B cell (primary cell): ENCODE results near the gene METTL26. TPM values are rescaled to one million over a fixed set of nuclear protein-coding genes. Genes with fewer than 3 reads are reported as not detected.

Source experiments
- ATAC-seq: fragments of 200-7000 bp; cut with Tn5 transposase; one replicate; pipeline ENCODE4 v1.10.0; 2021; ENCODE audit warnings: low read depth, mild to moderate bottlenecking, moderate number of reproducible peaks, moderate library complexity
- CTCF ChIA-PET: fragments of 350-600 bp; sonication (Branson Sonifier 250); formaldehyde crosslinking; loops from one replicate; lab custom pipeline; 2021; ENCODE audit warnings: antibody characterized with exemption, inconsistent platforms; lab: Charles Lee
- POLR2A ChIA-PET: fragments of 350-600 bp; sonication (Branson Sonifier 250); formaldehyde crosslinking; loops from one replicate; lab custom pipeline; 2021; ENCODE audit warnings: antibody characterized with exemption; lab: Charles Lee
- DNase-seq: peaks from one replicate; pipeline ENCODE4 v3.0.0; 2013
- H2AFZ ChIP-seq: 2 replicates; pipeline ENCODE4 v1.6.1; 2012; ENCODE audit warnings: mild to moderate bottlenecking, low read depth, low read length; ENCODE audit not compliant: insufficient read depth, poor library complexity, severe bottlenecking
- H3K27ac ChIP-seq, 2 donors: 1 replicate in 1 of 2; 2 replicates in 1 of 2; pipeline ENCODE4 v1.5.1; 2012 to 2013; ENCODE audit warnings: low read length in 2 of 2, mild to moderate bottlenecking in 2 of 2, moderate library complexity in 1 of 2
- H3K27me3 ChIP-seq, 4 experiments: fragments of 200-600 bp in 1 of 4; sonication (generic) in 1 of 4; replicated peaks in 1 of 4; 1 replicate in 2 of 4; 2 replicates in 2 of 4; pipeline versions ENCODE4 v1.6.1 to v1.7.0; 2013 to 2016; ENCODE audit warnings: low read length in 3 of 4, mild to moderate bottlenecking in 2 of 4, mixed read lengths in 1 of 4, moderate library complexity in 1 of 4; ENCODE audit not compliant: insufficient read depth in 4 of 4, control insufficient read depth in 3 of 4; ENCODE audit errors: control extremely low read depth in 1 of 4
- H3K36me3 ChIP-seq, 2 experiments: replicated peaks in 1 of 2; 1 replicate in 1 of 2; 2 replicates in 1 of 2; pipeline versions ENCODE4 v1.6.1 to v1.7.1; 2013; ENCODE audit warnings: low read length in 1 of 2; ENCODE audit not compliant: insufficient read depth in 2 of 2, control insufficient read depth in 1 of 2; ENCODE audit errors: control extremely low read depth in 1 of 2, extremely low read depth in 1 of 2
- H3K4me1 ChIP-seq, 2 donors: fragments of 200-600 bp in 1 of 2; sonication (generic) in 1 of 2; 1 replicate in 1 of 2; 2 replicates in 1 of 2; pipeline versions ENCODE4 v1.5.1 to v1.6.1; 2013 to 2017; ENCODE audit warnings: low read length in 2 of 2; ENCODE audit not compliant: control insufficient read depth in 2 of 2, insufficient read depth in 2 of 2
- H3K4me2 ChIP-seq: replicated peaks from 2 replicates; pipeline ENCODE3; 2012; ENCODE audit warnings: mild to moderate bottlenecking, low read depth, low read length; ENCODE audit not compliant: poor library complexity, severe bottlenecking
- H3K4me3 ChIP-seq, 5 experiments: fragments of 200-600 bp in 1 of 5; sonication (generic) in 1 of 5; 1 replicate in 3 of 5; 2 replicates in 2 of 5; pipeline versions ENCODE4 v1.5.1 to v1.7.0; 2011 to 2016; ENCODE audit warnings: low read length in 4 of 5, mild to moderate bottlenecking in 4 of 5, low read depth in 2 of 5, control low read depth in 1 of 5, moderate library complexity in 1 of 5; ENCODE audit not compliant: insufficient read depth in 1 of 5; ENCODE audit errors: control extremely low read depth in 1 of 5, extremely low read depth in 1 of 5
- H3K79me2 ChIP-seq: fragments of 200-600 bp; sonication (generic); one replicate; pipeline ENCODE4 v1.6.0; 2016; ENCODE audit warnings: low read length; ENCODE audit not compliant: control insufficient read depth, insufficient read depth
- H3K9ac ChIP-seq: fragments of 200-600 bp; sonication (generic); 2 replicates; pipeline ENCODE4 v1.6.1; 2017; ENCODE audit warnings: mild to moderate bottlenecking, low read length, moderate library complexity
- H3K9me3 ChIP-seq, 3 donors: one replicate each; pipeline versions ENCODE4 v1.6.1 to v1.7.1; 2013; ENCODE audit warnings: low read length in 2 of 3; ENCODE audit not compliant: control insufficient read depth in 2 of 3, insufficient read depth in 1 of 3; ENCODE audit errors: control extremely low read depth in 1 of 3
- H4K20me1 ChIP-seq: 2 replicates; pipeline ENCODE4 v1.6.0; 2012; ENCODE audit warnings: mild to moderate bottlenecking, low read length; ENCODE audit not compliant: insufficient read depth, control insufficient read depth, poor library complexity, severe bottlenecking
- H3K27ac Mint-ChIP-seq: one replicate; pipeline ENCODE4 v1.8.0; 2021; ENCODE audit warnings: mixed read lengths
- H3K27me3 Mint-ChIP-seq: one replicate; pipeline ENCODE4 v1.8.0; 2021; ENCODE audit warnings: mixed read lengths
- H3K4me1 Mint-ChIP-seq: one replicate; pipeline ENCODE4 v1.8.0; 2021; ENCODE audit warnings: mixed read lengths
- H3K4me3 Mint-ChIP-seq: one replicate; pipeline ENCODE4 v1.8.0; 2021; ENCODE audit warnings: mixed read lengths
- H3K9me3 Mint-ChIP-seq: one replicate; pipeline ENCODE4 v1.8.0; 2022; ENCODE audit warnings: mixed read lengths; ENCODE audit not compliant: insufficient read depth
- CTCF ChIP-seq: fragments of 200-600 bp; IDR thresholded peaks from one replicate; pipeline ENCODE4 v1.8.0; 2022; ENCODE audit warnings: antibody characterized with exemption, mild to moderate bottlenecking
- EZH2 ChIP-seq: IDR thresholded peaks from 2 replicates; pipeline ENCODE4 v1.6.1; 2012; ENCODE audit warnings: borderline replicate concordance, low read depth, mild to moderate bottlenecking, moderate library complexity, low read length; ENCODE audit not compliant: insufficient read depth, poor library complexity, severe bottlenecking
- WGBS: methylation state at CpG from one replicate; pipeline ENCODE4 v1.1.5; 2013; ENCODE audit warnings: missing lambda C conversion rate; ENCODE audit not compliant: insufficient coverage; 5-methylcytosine and 5-hydroxymethylcytosine counted together
- intact Hi-C: fragments of 100-400 bp; cut with micrococcal nuclease; formaldehyde crosslinking; loops from one replicate; pipeline ENCODE4 v1.10.0; 2022
- polyA plus RNA-seq: library from polyadenylated mRNA; depleted of rRNA; stranded (reverse); fragments of >200 nt; gene quantifications from 2 replicates; pipeline ENCODE4 v1.2.3, GENCODE V29; 2012
- total RNA-seq, 2 donors: library from RNA; stranded (reverse); fragments of 120-200 nt in 1 of 2; gene quantifications; 1 replicate in 1 of 2; 2 replicates in 1 of 2; pipeline versions ENCODE4 v1.2.3 to v1.2.4, GENCODE V29; 2013 to 2022

The METTL26 gene
- total and polyA plus RNA-seq, 2 donors (not counting 1 experiment from before 2014, with no cell fraction given), result 56.6 to 140 TPM

- H4K20me1 ChIP-seq, result peaks cover 31% of the 10 kb centered on the region
- peaks cover 37% of the 10 kb centered on the region for H3K79me2 ChIP-seq
- H3K9me3 ChIP-seq, result no peaks in the 10 kb centered on the region
- no peak for TF ChIP-seq CTCF
- TF ChIP-seq EZH2, result no peak
- intact Hi-C loops, result loop anchor here (1.0 to 5.0 kb wide), 6 partner anchors 15 to 57 kb away; partner anchors contain the start of genes ANTKMT, CIAO3, MCRIP2 and RHOT2
- peak overlapping the region; percentile 46 for H3K27ac Mint-ChIP-seq
- POLR2A ChIA-PET, result interaction anchor here (0.6 to 1.4 kb wide), 3 partner anchors 16 to 37 kb away, joined by 3 to 4 read pairs (median 3); partner anchors contain the start of genes ANTKMT and RHOT2
- H3K27me3 Mint-ChIP-seq, result no peaks in the 10 kb centered on the region
- H3K4me2 ChIP-seq, result peak overlapping the region; percentile 97
- H3K9ac ChIP-seq, result peak overlapping the region; percentile 73
- peak overlapping the region in 1 of 2 donors; percentile 89 for H3K27ac ChIP-seq
- H3K27me3 ChIP-seq, result no peaks in the 10 kb centered on the region
- DNase-seq (no peak), ATAC-seq (no peak)
- CTCF ChIA-PET, result interaction anchor here (0.8 to 0.9 kb wide), 2 partner anchors 20 to 37 kb away, joined by 3 read pairs; partner anchors contain the start of gene ANTKMT
- peaks cover 0 to 27% of the 10 kb centered on the region in 2 experiments for H3K36me3 ChIP-seq
- H3K9me3 Mint-ChIP-seq, result no peaks in the 10 kb centered on the region
- H3K4me3 Mint-ChIP-seq, result peak overlapping the region; percentile 80
- peak overlapping the region in 4 of 5 experiments; percentile 29 to 72 (median 63) for H3K4me3 ChIP-seq
- 26% methylated on average over 56 of the region's 57 CpGs for WGBS
- H3K4me1 Mint-ChIP-seq, result peaks cover 32% of the 10 kb centered on the region
- peaks cover 28 to 49% of the 10 kb centered on the region in 2 donors for H3K4me1 ChIP-seq
- H2AFZ ChIP-seq, result peak overlapping the region; percentile 73
Measured at GRCh38 chr16:683396-684070, 47.4 kb upstream of the METTL26 start.
